Esophagus muscularis mucosa (tissue), 3 donors: ENCODE data around the gene KLK7.

Experiments
- POLR2A ChIP-seq: fragments of 450-650 bp; IDR thresholded peaks from one replicate; pipeline ENCODE4 v1.6.1; 2017; ENCODE audit warnings: antibody characterized with exemption, moderate library complexity, mild to moderate bottlenecking, low read depth
- TF ChIP-seq, protein P1 (sequence below), 3 experiments: fragments of 200-600 bp in 2 of 3; fragments of 450-650 bp in 1 of 3; sonication (generic) in 2 of 3; IDR thresholded peaks; one replicate each; pipeline ENCODE4 v1.5.1; 2017 to 2019; ENCODE audit warnings: antibody characterized with exemption in 3 of 3, mild to moderate bottlenecking in 2 of 3, moderate library complexity in 1 of 3

DNA sequence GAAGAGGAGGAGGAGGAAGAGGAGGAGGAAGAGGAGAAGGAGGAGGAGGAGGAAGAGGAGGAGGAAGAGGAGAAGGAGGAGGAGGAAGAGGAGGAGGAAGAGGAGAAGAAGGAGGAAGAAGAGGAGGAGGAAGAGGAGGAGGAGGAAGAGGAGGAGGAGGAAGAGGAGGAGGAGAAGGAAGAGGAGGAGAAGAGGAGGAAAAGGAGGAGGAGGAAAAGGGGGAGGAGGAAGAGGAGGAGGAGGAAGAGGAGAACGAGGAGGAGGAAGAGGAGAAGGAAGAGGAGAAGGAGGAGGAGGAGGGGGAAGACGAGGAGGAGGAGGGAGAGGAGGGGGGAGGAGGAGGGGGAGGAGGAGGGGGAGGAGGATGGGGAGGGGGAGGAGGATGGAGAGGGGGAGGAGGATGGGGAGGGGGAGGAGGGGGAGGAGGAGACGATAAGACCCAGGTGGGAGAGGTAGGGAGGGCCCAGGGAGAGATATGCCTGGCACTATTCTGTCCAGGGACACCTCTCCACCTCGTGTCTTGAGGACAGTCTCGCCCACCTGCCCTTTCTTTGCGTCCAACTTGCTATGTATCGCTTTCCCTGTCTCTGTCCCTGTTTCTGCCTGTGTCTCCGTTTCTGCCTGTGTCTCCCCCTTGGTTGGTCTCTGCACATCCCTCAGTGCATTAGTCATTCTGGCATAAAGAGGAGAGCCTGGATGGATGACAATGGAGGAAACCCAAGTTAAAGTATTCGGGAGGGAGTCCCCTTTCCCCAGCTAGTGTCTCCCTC, 23.8 kb downstream of the KLK7 start:
- TF ChIP-seq, protein P1, sequence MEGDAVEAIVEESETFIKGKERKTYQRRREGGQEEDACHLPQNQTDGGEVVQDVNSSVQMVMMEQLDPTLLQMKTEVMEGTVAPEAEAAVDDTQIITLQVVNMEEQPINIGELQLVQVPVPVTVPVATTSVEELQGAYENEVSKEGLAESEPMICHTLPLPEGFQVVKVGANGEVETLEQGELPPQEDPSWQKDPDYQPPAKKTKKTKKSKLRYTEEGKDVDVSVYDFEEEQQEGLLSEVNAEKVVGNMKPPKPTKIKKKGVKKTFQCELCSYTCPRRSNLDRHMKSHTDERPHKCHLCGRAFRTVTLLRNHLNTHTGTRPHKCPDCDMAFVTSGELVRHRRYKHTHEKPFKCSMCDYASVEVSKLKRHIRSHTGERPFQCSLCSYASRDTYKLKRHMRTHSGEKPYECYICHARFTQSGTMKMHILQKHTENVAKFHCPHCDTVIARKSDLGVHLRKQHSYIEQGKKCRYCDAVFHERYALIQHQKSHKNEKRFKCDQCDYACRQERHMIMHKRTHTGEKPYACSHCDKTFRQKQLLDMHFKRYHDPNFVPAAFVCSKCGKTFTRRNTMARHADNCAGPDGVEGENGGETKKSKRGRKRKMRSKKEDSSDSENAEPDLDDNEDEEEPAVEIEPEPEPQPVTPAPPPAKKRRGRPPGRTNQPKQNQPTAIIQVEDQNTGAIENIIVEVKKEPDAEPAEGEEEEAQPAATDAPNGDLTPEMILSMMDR (IDR thresholded peaks at IDR 0.05) = no peak
- no peak for TF ChIP-seq POLR2A
